HG03066 (cell line): Measurements from ENCODE around the gene MICAL2.

Source experiments
- ATAC-seq: cut with Tn5 transposase; IDR thresholded peaks from one replicate; pipeline ENCODE4 v1.9.1; 2021; ENCODE audit warnings: low read depth; ENCODE audit not compliant: unreplicated experiment

The MICAL2 gene

DNA sequence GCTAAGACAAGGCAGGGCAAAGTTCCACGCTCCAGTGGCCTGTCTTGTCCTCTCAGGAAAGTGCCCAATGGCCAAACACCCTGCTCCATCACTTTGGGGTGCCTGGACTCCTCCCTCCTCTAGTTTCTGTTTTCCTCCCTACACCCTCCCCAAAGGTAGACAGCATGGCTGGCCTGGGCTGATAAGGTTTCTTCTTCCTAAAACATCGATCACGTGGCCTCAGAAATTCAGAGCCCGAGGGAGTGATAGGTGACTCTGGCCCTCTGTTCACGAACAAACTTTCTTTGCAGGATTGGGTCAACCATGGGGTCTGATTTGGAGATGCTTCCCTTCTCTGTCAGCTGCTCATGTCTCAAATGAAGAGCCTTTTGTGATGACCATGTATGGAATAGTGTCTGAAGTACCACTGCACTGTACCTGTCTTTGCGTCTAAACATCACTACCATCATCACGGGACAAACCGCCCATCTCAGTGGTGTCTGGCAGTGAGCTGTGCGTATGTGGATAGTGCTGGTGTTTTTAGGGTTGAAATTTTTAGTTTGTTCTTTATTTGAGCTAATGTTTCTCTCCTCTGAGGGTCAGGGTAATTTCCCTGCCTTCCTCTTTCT, 6.1 kb downstream of the MICAL2 start:
- no peak for ATAC-seq

DNA sequence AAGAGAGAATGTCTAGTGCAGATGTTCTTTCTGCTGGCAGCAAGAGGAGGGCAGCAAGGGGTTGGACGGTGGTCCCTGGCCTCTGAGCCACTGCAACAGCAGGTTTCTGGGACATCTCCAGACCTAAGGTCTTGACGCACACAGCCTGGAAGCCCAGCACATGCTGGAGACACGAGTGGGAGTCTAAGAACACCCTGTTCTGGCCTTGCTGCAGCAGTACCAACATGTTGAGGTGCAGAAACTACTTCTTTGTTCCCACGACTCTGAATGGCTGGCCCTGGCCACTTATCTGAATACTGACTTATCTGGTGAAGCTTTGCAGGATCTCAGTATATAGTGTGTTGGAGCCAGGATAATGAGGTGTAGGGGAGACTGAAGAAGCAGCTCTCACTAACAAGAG, 6.8 kb downstream of the MICAL2 start:
- no peak for ATAC-seq

GRCh38 chr11:12117611-12118010, 7.2 kb downstream of the MICAL2 start:
- no peak for ATAC-seq

DNA sequence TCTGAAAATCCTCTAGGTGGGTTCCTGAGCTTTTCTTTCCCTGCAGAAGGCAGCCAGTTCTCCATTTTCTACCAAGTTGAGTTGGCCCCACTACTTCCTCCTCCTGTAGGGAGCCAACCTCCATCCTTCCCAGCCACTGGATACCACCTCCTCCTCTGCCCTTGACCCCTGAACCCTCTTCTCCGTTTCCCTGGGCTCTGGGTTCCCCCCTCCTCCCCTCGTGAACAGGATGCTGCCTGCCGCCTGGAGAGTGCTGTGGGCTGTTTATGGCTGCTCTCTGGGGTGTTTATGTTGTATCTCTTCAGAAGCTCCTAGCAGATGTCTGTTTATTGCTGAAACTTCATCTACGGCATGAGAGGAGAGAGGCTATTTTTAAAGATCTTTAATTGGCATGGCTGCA, 8.6 kb downstream of the MICAL2 start:
- ATAC-seq: no peak

DNA sequence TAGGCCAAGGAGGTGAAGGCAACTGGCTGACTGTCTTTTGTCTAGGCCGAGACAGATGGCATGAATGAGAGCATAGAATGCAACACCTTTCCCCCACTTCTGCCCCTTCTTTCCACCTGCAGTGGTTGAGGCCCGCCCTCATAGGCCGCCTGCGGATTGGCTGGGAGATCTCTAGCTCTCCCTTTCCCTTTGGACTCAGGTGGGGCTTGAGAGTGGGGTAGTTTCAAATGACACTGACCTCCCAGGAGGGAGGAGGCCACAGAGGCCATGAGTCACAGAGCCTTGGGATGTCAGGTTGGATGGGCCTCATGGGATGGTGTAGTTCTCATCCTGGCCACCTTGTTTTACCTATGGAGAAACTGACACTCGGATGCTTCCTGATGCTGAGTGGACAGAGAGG, 9.1 kb downstream of the MICAL2 start:
- no peak for ATAC-seq

- no peak for ATAC-seq
Measured at GRCh38 chr11:12120031-12121008, 9.9 kb downstream of the MICAL2 start.

DNA sequence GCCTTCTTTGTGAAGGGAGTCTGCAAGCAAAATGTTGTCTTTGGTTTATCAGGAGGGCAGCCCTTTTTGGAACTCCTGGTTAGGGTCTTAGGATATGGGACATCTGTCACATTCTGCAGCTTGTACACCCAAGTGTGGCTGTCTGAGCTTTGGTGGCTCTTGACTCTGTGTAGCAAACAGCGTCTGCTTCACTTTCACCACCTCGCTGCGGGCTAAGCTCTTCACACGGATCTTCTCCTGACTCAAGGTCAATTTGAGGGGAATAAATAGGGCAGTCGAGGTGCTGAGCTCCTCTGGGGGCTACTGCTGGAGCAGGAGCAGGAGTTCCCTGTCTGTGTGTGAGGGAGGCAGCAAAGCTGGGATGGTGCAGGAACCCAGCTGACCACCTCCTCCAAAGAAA, 10.6 kb downstream of the MICAL2 start:
- no peak for ATAC-seq

- no peak for ATAC-seq
Measured at GRCh38 chr11:12121517-12121916, 11.1 kb downstream of the MICAL2 start.

GRCh38 chr11:12122083-12122482, 11.7 kb downstream of the MICAL2 start:
- no peak for ATAC-seq

DNA sequence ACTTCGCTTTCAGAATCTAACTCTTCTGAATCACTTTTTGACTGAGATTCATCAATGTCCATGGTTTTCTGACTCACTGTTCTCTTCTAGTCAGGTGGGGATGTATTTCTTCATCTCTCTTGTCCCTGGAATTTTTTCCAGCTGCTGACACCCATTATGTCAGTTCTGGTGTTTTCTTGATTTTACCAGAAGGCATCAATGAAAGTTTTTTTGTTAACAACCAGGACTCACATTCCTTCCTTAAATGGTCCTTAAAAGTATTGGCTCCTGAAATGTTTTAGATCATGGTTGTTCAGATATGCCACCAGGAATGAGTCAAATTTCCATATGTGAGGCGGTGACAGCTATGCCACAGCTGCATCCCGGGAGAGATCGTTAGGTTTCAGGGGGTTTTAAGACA, 12.9 kb downstream of the MICAL2 start:
- ATAC-seq: no peak

- ATAC-seq: no peak
Measured at GRCh38 chr11:12123799-12124198, 13.4 kb downstream of the MICAL2 start.

DNA sequence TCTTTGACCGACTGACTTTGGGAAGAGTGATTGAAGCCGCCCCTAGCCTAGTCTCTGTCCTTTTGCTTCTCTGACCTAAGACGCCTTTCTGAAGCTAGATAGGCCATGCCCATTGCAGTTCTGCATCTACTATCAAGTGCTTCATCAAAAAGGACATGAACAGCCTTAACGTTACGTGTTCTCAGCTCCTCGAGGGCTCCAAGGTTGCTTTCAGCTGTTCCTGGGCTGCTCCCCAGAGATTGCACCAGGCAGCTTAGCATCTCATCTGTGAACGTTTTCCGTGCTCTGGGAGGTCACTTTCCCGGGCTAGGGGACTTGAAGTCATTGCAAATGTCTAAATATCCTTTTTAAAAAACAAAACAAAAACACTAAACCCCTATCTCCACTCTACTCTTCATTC, 13.9 kb downstream of the MICAL2 start:
- ATAC-seq: no peak

DNA sequence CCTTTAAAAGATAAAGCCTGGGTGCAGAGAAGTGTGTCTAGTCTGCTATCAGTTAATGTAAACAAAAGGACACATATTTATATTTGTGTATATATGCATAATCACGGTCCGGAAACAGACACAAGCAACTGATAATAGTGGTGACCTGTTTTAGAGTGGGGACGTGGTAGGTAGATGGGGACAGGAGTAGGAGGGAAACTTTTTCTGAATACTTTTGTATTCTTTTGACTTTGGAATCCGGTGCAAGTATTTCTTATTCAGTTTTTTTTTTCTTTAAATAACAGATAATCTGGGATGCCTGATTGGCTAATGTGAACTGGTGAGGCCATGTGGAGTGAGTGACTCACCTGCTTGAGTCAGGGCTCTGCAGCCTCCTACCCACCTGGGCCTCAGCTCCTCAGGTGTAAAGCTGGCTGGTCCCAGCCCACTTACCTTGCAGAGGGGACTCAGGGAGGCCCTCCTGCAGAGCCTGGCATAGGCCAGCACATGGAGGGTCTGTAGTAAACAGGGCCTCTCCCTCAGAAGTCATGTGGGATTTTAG, 15.3 kb downstream of the MICAL2 start:
- ATAC-seq: no peak

- no peak for ATAC-seq
Measured at GRCh38 chr11:12126344-12127019, 16.1 kb downstream of the MICAL2 start.

DNA sequence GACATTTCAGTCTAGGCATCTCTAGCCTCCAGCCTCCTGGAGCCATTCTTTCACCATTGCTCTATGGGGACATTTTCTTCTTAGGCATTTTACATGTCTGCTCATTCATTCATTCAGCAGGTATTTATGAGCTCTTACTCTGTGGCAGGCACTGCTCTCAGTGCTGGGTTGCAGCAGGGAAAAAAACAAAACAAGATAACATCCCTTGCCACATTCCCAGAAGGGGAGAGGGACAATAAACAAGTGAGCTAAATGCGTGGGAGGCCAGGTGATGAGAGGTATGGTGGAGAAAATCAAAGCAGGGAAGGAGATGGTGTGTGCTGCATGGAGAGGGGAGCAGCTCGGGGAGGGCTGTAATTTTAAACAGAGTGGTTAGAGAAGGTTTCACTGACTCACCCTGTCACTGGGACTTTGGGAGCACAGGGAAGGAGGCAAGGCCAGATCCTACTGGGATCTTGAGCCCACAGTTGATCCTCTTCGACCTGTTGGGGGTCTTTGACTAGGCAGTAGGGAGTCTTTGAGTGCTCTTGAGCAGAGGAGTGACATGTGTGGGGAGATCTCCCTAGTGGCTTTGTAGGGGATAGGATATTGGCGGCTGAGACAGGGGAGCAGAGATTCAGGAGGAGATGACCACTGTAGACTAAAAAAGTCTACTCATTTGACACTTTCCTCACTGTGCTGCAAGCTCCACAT, 17.0 kb downstream of the MICAL2 start:
- no peak for ATAC-seq

GRCh38 chr11:12128301-12128751, 17.9 kb downstream of the MICAL2 start:
- no peak for ATAC-seq

DNA sequence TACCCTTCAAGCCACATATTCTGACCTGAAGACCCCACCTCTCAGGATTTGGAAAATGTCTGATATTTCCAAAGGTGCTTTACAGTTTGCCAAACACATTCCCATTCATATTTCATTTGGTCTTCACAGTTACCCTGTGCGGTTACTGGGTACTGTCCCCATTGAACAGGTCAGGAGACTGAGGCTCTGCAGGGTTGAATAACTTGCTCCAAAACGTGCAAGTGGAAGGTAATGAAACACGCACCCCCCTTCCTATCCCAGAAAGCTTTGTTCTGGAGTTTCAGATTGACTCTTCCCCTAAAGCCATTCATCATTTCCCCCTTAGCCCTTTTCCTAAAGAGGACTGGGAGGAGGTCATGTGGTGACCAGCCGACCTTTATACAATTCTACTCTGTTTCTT, 18.8 kb downstream of the MICAL2 start:
- ATAC-seq: no peak

- ATAC-seq: no peak
Measured at GRCh38 chr11:12130180-12130980, 20.0 kb downstream of the MICAL2 start.

DNA sequence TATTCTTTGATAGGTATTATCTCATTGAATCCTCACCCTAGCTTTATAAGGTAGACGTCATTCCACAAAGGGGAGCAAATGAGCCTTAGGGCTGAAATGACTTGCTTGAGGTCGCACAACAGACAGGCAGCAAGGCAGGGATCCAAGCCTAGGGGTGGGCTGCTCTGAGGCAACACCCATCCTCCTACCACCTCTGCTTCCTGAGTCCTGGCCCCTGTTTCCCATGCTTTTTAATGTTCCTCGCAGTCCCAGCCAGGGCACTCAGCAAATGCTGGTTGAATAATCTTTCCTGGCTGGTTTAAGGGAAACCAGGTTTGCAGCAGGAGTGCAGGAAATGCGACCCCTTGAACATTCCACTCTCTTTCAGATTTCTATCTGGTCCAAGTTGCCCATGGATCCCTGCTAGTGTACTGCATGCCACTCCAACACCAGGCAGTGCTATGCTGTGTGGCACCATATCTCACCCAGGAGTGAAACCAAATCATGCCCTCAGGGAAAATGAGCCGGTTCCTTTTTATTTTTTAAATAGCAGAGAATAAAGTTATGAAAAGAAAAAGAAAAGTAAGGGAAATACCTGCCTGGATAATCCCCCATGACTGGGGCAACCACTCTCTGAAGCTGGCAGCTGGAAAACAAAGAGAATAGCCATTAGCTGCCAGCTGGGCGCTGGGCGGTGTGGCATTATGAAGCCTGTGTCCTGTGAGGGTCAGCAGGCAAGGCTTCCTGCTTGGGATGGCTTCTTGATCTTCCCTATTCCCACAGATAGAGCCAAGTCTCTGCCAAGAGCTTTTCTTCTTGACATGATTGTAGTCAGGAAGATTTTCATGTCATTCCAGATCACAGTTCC, 21.8 kb downstream of the MICAL2 start:
- no peak for ATAC-seq
